ENCODE data around the gene FMOD. TPM values are rescaled to one million over a fixed set of nuclear protein-coding genes. Genes with fewer than 3 reads are reported as not detected.

Gene FMOD
- 10 to 100 TPM; 54.8 to 91.6 (median 63.5) TPM for total RNA-seq
- polyA plus RNA-seq = 35.9 TPM
- long read RNA-seq, donor 1, transcript FMOD-201 (3 exons, 3,310 nt) = major isoform, 48 of 156 reads
- long read RNA-seq, donor 1, partial matches to known transcripts = 88 of 156 reads
- long read RNA-seq, donor 1, other reads (novel, unspliced or antisense) = 20 of 156 reads
- long read RNA-seq, donor 2, transcript FMOD-201 (3 exons, 3,310 nt) = major isoform, 39 of 75 reads
- long read RNA-seq, donor 2, partial matches to known transcripts = 32 of 75 reads
- long read RNA-seq, donor 2, other reads (novel, unspliced or antisense) = 4 of 75 reads
- long read RNA-seq, donor 3, transcript FMOD-201 (3 exons, 3,310 nt) = major isoform, 66 of 269 reads
- long read RNA-seq, donor 3, partial matches to known transcripts = 168 of 269 reads
- long read RNA-seq, donor 3, other reads (novel, unspliced or antisense) = 35 of 269 reads
- long read RNA-seq, donor 4, transcript FMOD-201 (3 exons, 3,310 nt) = major isoform, 27 of 56 reads
- long read RNA-seq, donor 4, partial matches to known transcripts = 26 of 56 reads
- long read RNA-seq, donor 4, other reads (novel, unspliced or antisense) = 2 of 56 reads

- Histone ChIP-seq H3K4me3 (ENCODE audit: low read length) (peak within 1 kb of the TSS; percentile 35), H3K9me3 (ENCODE audit: control insufficient read depth, low read length) (no peaks in the 10 kb centered on the region), H3K27ac (ENCODE audit: low read length) (peak within 1 kb of the TSS; percentile 58), H3K4me1 (ENCODE audit: control insufficient read depth, insufficient read depth, low read length) (peaks cover 9% of the 10 kb centered on the region), H3K27me3 (ENCODE audit: control insufficient read depth, insufficient read depth) (no peaks in the 10 kb centered on the region)
- intact Hi-C loops (cut with DNase I) = loop anchor here in 1 of 4 donors (5.0 kb wide), 1 partner anchor 126 kb away; the partner anchor contains the start of gene PRELP
- ATAC-seq = peak; percentile 85 to 87
- peak; percentile 81 to 87 (median 85) for DNase-seq
- 11% methylated on average over 17 of the region's 17 CpGs for WGBS
Measured at GRCh38 chr1:203351037-203351625, at the start of gene FMOD. Gene FMOD (minus strand): TSS chr1:203351122. CDS start chr1:203348270, 2,852 bp downstream.

GRCh38 chr1:203396595-203397194 lies 45.8 kb upstream of the FMOD start:
- no peak overlapping the region for H3K4me3 ChIP-seq (ENCODE audit: low read length)
- no peaks in the 10 kb centered on the region for H3K27me3 ChIP-seq (ENCODE audit: control insufficient read depth, insufficient read depth)
- no peaks in the 10 kb centered on the region for H3K4me1 ChIP-seq (ENCODE audit: control insufficient read depth, insufficient read depth, low read length)
- H3K9me3 ChIP-seq (ENCODE audit: control insufficient read depth, low read length) = no peaks in the 10 kb centered on the region
- H3K27ac ChIP-seq (ENCODE audit: low read length) = no peak overlapping the region
- DNase-seq = no peak
- no peak for ATAC-seq
- 83% methylated on average over 7 of the region's 7 CpGs for WGBS
- intact Hi-C loops (cut with DNase I) = no loop called here

- ATAC-seq (no peak), DNase-seq (no peak)
- intact Hi-C loops (cut with DNase I) = no loop called here
- no peaks in the 10 kb centered on the region for H3K4me1 ChIP-seq (ENCODE audit: control insufficient read depth, insufficient read depth, low read length)
- H3K27me3 ChIP-seq (ENCODE audit: control insufficient read depth, insufficient read depth) = no peaks in the 10 kb centered on the region
- no peak overlapping the region for H3K27ac ChIP-seq (ENCODE audit: low read length)
- 49% methylated on average over 6 of the region's 6 CpGs for WGBS
- H3K4me3 ChIP-seq (ENCODE audit: low read length) = no peak overlapping the region
- no peaks in the 10 kb centered on the region for H3K9me3 ChIP-seq (ENCODE audit: control insufficient read depth, low read length)
Measured at GRCh38 chr1:203395751-203396150, 44.8 kb upstream of the FMOD start.

GRCh38 chr1:203390298-203390697 lies 39.4 kb upstream of the FMOD start:
- Histone ChIP-seq H3K9me3 (ENCODE audit: control insufficient read depth, low read length) (no peaks in the 10 kb centered on the region), H3K27ac (ENCODE audit: low read length) (no peak overlapping the region), H3K27me3 (ENCODE audit: control insufficient read depth, insufficient read depth) (no peaks in the 10 kb centered on the region), H3K4me3 (ENCODE audit: low read length) (no peak overlapping the region), H3K4me1 (ENCODE audit: control insufficient read depth, insufficient read depth, low read length) (no peaks in the 10 kb centered on the region)
- intact Hi-C loops (cut with DNase I) = no loop called here
- no peak for DNase-seq
- no peak for ATAC-seq
- 56% methylated on average over 2 of the region's 2 CpGs for WGBS

- intact Hi-C loops (cut with DNase I) = no loop called here
- H3K9me3 ChIP-seq (ENCODE audit: control insufficient read depth, low read length) = no peaks in the 10 kb centered on the region
- H3K4me1 ChIP-seq (ENCODE audit: control insufficient read depth, insufficient read depth, low read length) = no peaks in the 10 kb centered on the region
- 90% methylated on average over 3 of the region's 3 CpGs for WGBS
- H3K27ac ChIP-seq (ENCODE audit: low read length) = no peak overlapping the region
- DNase-seq (no peak), ATAC-seq (no peak)
- H3K4me3 ChIP-seq (ENCODE audit: low read length) = no peak overlapping the region
- H3K27me3 ChIP-seq (ENCODE audit: control insufficient read depth, insufficient read depth) = no peaks in the 10 kb centered on the region
Measured at GRCh38 chr1:203388683-203389082, 37.8 kb upstream of the FMOD start.

- ATAC-seq (no peak), DNase-seq (no peak)
- 44% methylated on average over 1 of the region's 1 CpG for WGBS
- Histone ChIP-seq H3K9me3 (ENCODE audit: control insufficient read depth, low read length) (no peaks in the 10 kb centered on the region), H3K27ac (ENCODE audit: low read length) (no peak overlapping the region), H3K4me3 (ENCODE audit: low read length) (no peak overlapping the region), H3K4me1 (ENCODE audit: control insufficient read depth, insufficient read depth, low read length) (peaks cover 16% of the 10 kb centered on the region), H3K27me3 (ENCODE audit: control insufficient read depth, insufficient read depth) (no peaks in the 10 kb centered on the region)
- intact Hi-C loops (cut with DNase I) = no loop called here
Measured at GRCh38 chr1:203382026-203382425, 31.1 kb upstream of the FMOD start.

GRCh38 chr1:203381151-203381751 lies 30.3 kb upstream of the FMOD start:
- 53% methylated on average over 2 of the region's 2 CpGs for WGBS
- Histone ChIP-seq H3K4me1 (ENCODE audit: control insufficient read depth, insufficient read depth, low read length) (peaks cover 16% of the 10 kb centered on the region), H3K27ac (ENCODE audit: low read length) (no peak overlapping the region), H3K9me3 (ENCODE audit: control insufficient read depth, low read length) (no peaks in the 10 kb centered on the region), H3K4me3 (ENCODE audit: low read length) (no peak overlapping the region), H3K27me3 (ENCODE audit: control insufficient read depth, insufficient read depth) (no peaks in the 10 kb centered on the region)
- intact Hi-C loops (cut with DNase I) = no loop called here
- no peak for DNase-seq
- peak; percentile 64 to 67 for ATAC-seq

- intact Hi-C loops (cut with DNase I) = no loop called here
- ATAC-seq = peak in 1 of 2 donors; percentile 15
- H3K27me3 ChIP-seq (ENCODE audit: control insufficient read depth, insufficient read depth) = no peaks in the 10 kb centered on the region
- DNase-seq = no peak
- peaks cover 16% of the 10 kb centered on the region for H3K4me1 ChIP-seq (ENCODE audit: control insufficient read depth, insufficient read depth, low read length)
- H3K9me3 ChIP-seq (ENCODE audit: control insufficient read depth, low read length) = no peaks in the 10 kb centered on the region
- H3K4me3 ChIP-seq (ENCODE audit: low read length) = no peak overlapping the region
- no peak overlapping the region for H3K27ac ChIP-seq (ENCODE audit: low read length)
- WGBS = 58% methylated on average over 4 of the region's 4 CpGs
Measured at GRCh38 chr1:203380420-203381150, 29.7 kb upstream of the FMOD start.

GRCh38 chr1:203379825-203380224 lies 28.9 kb upstream of the FMOD start:
- 60% methylated on average over 1 of the region's 1 CpG for WGBS
- Histone ChIP-seq H3K27ac (ENCODE audit: low read length) (no peak overlapping the region), H3K27me3 (ENCODE audit: control insufficient read depth, insufficient read depth) (no peaks in the 10 kb centered on the region), H3K4me1 (ENCODE audit: control insufficient read depth, insufficient read depth, low read length) (peaks cover 16% of the 10 kb centered on the region), H3K9me3 (ENCODE audit: control insufficient read depth, low read length) (no peaks in the 10 kb centered on the region), H3K4me3 (ENCODE audit: low read length) (no peak overlapping the region)
- DNase-seq = no peak
- intact Hi-C loops (cut with DNase I) = loop anchor here in 1 of 4 donors (2.0 kb wide), 1 partner anchor 27 kb away; no protein-coding TSS in a partner anchor
- ATAC-seq = peak; percentile 31 to 37

- Histone ChIP-seq H3K27me3 (ENCODE audit: control insufficient read depth, insufficient read depth) (no peaks in the 10 kb centered on the region), H3K4me1 (ENCODE audit: control insufficient read depth, insufficient read depth, low read length) (peaks cover 16% of the 10 kb centered on the region), H3K27ac (ENCODE audit: low read length) (no peak overlapping the region), H3K4me3 (ENCODE audit: low read length) (no peak overlapping the region), H3K9me3 (ENCODE audit: control insufficient read depth, low read length) (no peaks in the 10 kb centered on the region)
- 39% methylated on average over 8 of the region's 8 CpGs for WGBS
- no peak for DNase-seq
- ATAC-seq = peak in 1 of 2 donors; percentile 35
- intact Hi-C loops (cut with DNase I) = loop anchor here in 1 of 4 donors (2.0 kb wide), 1 partner anchor 28 kb away; no protein-coding TSS in a partner anchor
Measured at GRCh38 chr1:203378556-203379245, 27.8 kb upstream of the FMOD start.

Data from right cardiac atrium (tissue), 5 donors.